ENCODE data around the gene HDAC4. TPM values are rescaled to one million over a fixed set of nuclear protein-coding genes. Genes with fewer than 3 reads are reported as not detected.
A peak's percentile ranks its signal among the peaks of the same experiment; 100 is the strongest.

Gene HDAC4
- total RNA-seq, 1 experiment from 2014 or later: 47.6 TPM

DNA sequence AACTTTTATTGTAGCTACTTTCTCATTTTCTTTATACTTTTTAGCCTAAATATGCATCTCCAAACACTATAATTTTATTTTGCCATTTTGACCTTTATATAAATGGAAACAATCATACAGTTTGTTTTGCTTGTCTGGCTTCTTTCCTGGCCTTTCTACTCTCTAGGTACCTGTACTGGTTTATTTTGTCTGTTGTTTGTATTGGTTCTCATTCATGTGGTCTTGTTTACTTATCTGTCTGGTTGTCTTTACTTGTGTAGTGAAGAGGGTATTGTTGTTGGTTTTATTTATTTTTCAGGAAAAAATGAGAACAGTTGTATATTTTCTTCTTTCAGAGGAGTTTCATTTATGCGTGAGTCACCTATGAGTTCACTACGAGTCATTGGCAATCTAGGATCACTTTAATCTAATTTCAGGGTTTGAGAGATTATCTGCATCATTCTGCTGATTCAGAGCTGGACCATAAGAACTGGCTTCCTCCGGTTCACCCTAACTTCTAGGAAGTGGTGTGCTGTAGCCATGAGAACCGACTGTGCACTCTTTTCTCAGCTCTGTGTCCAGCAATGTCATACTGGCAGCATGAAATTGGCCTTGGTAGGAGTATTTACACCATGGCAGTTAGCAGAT lies 33.1 kb upstream of the HDAC4 start (continued):
- TF ChIP-seq, protein P1, sequence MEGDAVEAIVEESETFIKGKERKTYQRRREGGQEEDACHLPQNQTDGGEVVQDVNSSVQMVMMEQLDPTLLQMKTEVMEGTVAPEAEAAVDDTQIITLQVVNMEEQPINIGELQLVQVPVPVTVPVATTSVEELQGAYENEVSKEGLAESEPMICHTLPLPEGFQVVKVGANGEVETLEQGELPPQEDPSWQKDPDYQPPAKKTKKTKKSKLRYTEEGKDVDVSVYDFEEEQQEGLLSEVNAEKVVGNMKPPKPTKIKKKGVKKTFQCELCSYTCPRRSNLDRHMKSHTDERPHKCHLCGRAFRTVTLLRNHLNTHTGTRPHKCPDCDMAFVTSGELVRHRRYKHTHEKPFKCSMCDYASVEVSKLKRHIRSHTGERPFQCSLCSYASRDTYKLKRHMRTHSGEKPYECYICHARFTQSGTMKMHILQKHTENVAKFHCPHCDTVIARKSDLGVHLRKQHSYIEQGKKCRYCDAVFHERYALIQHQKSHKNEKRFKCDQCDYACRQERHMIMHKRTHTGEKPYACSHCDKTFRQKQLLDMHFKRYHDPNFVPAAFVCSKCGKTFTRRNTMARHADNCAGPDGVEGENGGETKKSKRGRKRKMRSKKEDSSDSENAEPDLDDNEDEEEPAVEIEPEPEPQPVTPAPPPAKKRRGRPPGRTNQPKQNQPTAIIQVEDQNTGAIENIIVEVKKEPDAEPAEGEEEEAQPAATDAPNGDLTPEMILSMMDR (IDR thresholded peaks at IDR 0.05 in 2 of 3, conservative IDR thresholded peaks at IDR 0.05 in 1 of 3; ENCODE audit: borderline replicate concordance in 1 of 3, insufficient read depth in 1 of 3, low read depth in 2 of 3, low read length in 2 of 3): no peak
- TF ChIP-seq EGR1 (IDR thresholded peaks at IDR 0.05; ENCODE audit: low read depth) (no peak), SRF (IDR thresholded peaks at IDR 0.05; ENCODE audit: low read depth) (peak; percentile 56; the same call in 1 of the 2 replicates), EZH2phosphoT487 (IDR thresholded peaks at IDR 0.05; ENCODE audit: borderline replicate concordance) (no peak), ZNF274 (IDR thresholded peaks at IDR 0.05; ENCODE audit: low read depth, low read length) (no peak)

DNA sequence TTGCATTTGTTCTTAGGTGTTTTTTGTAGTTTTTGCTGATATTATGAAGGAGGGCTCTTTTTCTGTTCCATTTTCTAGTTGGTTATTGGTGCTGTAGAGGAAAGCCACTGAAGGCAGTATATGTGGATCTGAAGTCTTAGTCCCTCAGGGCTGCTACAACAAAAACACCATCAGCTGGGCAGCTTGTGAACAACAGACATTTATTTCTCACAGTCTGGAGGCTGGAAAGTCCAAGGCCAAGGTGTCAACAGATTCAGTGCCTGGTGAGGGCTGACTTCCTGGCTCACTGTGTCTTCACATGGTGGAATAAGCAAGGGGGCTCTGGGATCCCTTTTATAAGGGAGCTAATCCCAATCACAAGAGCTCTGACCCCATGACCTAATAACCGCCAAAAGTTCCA lies 31.4 kb upstream of the HDAC4 start:
- H3K4me1 ChIP-seq (ENCODE audit: control insufficient read depth in 1 of 2, insufficient read depth in 2 of 2, low read length in 2 of 2): peaks cover 0 to 20% of the 10 kb centered on the region in 2 experiments; a peak in 2 of 4 replicates
- CTCF ChIA-PET: no interaction called here
- no peaks in the 10 kb centered on the region for H3K79me2 ChIP-seq (ENCODE audit: insufficient read depth, low read length)
- H3K36me3 ChIP-seq (ENCODE audit: control insufficient read depth in 1 of 2, insufficient read depth in 2 of 2, low read length in 2 of 2): no peaks in the 10 kb centered on the region
- H3K27ac ChIP-seq (ENCODE audit: low read depth, low read length): no peak overlapping the region
- intact Hi-C loops (cut with micrococcal nuclease): no loop called here
- H3K9ac ChIP-seq (ENCODE audit: low read length): no peak overlapping the region
- RAD21 ChIA-PET (ENCODE audit: low non-redundant PET in 1 of 2, low total read pairs in 2 of 2, uncharacterized antibody in 2 of 2, unreplicated experiment in 2 of 2): no interaction called here
- H3K4me2 ChIP-seq (ENCODE audit: low read length): no peak overlapping the region
- no peak overlapping the region for H2AFZ ChIP-seq (ENCODE audit: low read depth, low read length, poor library complexity, severe bottlenecking)
- no peak overlapping the region for H3K4me3 ChIP-seq (replicated peaks in 1 of 2; ENCODE audit: low read depth in 1 of 2, low read length in 2 of 2)
- H3K27me3 ChIP-seq (ENCODE audit: insufficient read depth, low read length): 0 out of 2 replicates have a peak, but pooled peaks cover 3% of the 10 kb centered on the region
- ATAC-seq: no peak
- POLR2A ChIA-PET: no interaction called here
- H4K20me1 ChIP-seq (ENCODE audit: insufficient read depth): no peaks in the 10 kb centered on the region
- no peaks in the 10 kb centered on the region for H3K9me2 ChIP-seq (ENCODE audit: insufficient read depth)
- H3K9me3 ChIP-seq (ENCODE audit: control insufficient read depth in 1 of 2, insufficient read depth in 1 of 2, low read depth in 1 of 2, low read length in 2 of 2): no peaks in the 10 kb centered on the region
- no peak for TF ChIP-seq ELF1 (IDR thresholded peaks at IDR 0.05; ENCODE audit: borderline replicate concordance, low read depth)
- TF ChIP-seq ZNF274 (IDR thresholded peaks at IDR 0.05; ENCODE audit: low read depth, low read length): no peak
- TF ChIP-seq, protein P2, sequence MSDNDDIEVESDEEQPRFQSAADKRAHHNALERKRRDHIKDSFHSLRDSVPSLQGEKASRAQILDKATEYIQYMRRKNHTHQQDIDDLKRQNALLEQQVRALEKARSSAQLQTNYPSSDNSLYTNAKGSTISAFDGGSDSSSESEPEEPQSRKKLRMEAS (IDR thresholded peaks at IDR 0.05): no peak
- no peak for TF ChIP-seq TCF7L2 (IDR thresholded peaks at IDR 0.05; ENCODE audit: borderline replicate concordance, extremely low read depth, insufficient read depth, insufficient read length)
- no peak for TF ChIP-seq SIN3A (IDR thresholded peaks at IDR 0.05; ENCODE audit: low read depth)
- no peak for TF ChIP-seq POLR2AphosphoS5 (IDR thresholded peaks at IDR 0.05; ENCODE audit: low read depth, low read length)
- no peak for TF ChIP-seq SRF (IDR thresholded peaks at IDR 0.05; ENCODE audit: low read depth)
- TF ChIP-seq EZH2phosphoT487 (IDR thresholded peaks at IDR 0.05; ENCODE audit: borderline replicate concordance): no peak
- no TSS peak for BruUV-seq (replicated peaks)
- no peak for DNase-seq (ENCODE audit: low read depth, low spot score)
